HepG2 (cell line): Measurements from ENCODE around the gene MRPL9.

ENCODE experiments used
- ASH2L ChIP-seq: fragments of 300-600, 200-600 bp; sonication (generic); IDR thresholded peaks from 2 replicates; pipeline ENCODE4 v1.7.0; 2017; ENCODE audit warnings: low read depth, mild to moderate bottlenecking, moderate library complexity, mixed read lengths, low read length; ENCODE audit not compliant: insufficient read length
- MAFG ChIP-seq: sonication (generic); formaldehyde crosslinking; IDR thresholded peaks from 2 replicates; pipeline ENCODE4 v1.5.1; 2020; ENCODE audit warnings: mild to moderate bottlenecking, missing genetic modification reagents
- TCF7L2 ChIP-seq: IDR thresholded peaks from 2 replicates; pipeline ENCODE4 v1.6.1; 2011; ENCODE audit warnings: mild to moderate bottlenecking, low read depth, low read length, moderate library complexity
- ZNF207 ChIP-seq: fragments of 450-650 bp; IDR thresholded peaks from 2 replicates; pipeline ENCODE4 v1.6.1; 2016; ENCODE audit warnings: antibody characterized with exemption, borderline replicate concordance
- TF ChIP-seq, protein P1 (sequence below): sonication (generic); formaldehyde crosslinking; IDR thresholded peaks from 2 replicates; pipeline ENCODE4 v1.4.0; 2020; ENCODE audit warnings: missing genetic modification reagents, low read depth, mild to moderate bottlenecking, borderline replicate concordance
- TF ChIP-seq, protein P2 (sequence below): conservative IDR thresholded peaks from 2 replicates; pipeline ENCODE4 v1.6.1; 2018; ENCODE audit warnings: missing genetic modification reagents
- TF ChIP-seq, protein P3 (sequence below): fragments of 450-650 bp; IDR thresholded peaks from 2 replicates; pipeline ENCODE4 v1.6.1; 2017
- TF ChIP-seq, protein P4 (sequence below): sonication (generic); formaldehyde crosslinking; IDR thresholded peaks from 2 replicates; pipeline ENCODE4 v1.4.0; 2020; ENCODE audit warnings: missing genetic modification reagents
- TF ChIP-seq, protein P5 (sequence below): sonication (generic); formaldehyde crosslinking; IDR thresholded peaks from 2 replicates; pipeline ENCODE4 v1.8.0; 2022; ENCODE audit warnings: mild to moderate bottlenecking, missing genetic modification reagents

DNA sequence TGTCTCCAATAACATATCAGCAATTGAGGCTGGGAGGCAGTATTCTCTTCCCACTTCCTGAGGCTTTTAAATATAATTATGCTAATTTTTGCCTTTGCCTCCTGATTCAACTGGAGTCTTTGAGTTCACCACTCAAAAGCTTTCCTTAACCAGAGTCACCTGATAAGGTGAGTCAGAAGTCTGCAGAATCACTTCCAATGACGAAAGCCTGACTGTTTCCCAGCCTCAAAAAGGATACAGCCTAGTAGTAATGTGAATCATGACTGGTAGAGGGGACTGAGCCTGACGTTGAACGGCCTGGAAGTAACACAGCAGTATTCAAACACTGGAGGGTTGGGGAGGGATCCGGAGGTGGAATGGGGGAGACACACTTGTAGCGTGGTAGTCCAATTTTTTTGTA is 10.4 kb upstream of the MRPL9 start:
- TF ChIP-seq, protein P1, sequence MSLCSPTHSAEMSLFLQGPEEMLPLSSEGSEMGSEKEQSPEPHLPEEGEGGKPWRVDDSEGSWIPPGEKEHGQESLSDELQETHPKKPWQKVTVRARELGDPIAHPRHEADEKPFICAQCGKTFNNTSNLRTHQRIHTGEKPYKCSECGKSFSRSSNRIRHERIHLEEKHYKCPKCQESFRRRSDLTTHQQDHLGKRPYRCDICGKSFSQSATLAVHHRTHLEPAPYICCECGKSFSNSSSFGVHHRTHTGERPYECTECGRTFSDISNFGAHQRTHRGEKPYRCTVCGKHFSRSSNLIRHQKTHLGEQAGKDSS: no peak
- TF ChIP-seq, protein P2, sequence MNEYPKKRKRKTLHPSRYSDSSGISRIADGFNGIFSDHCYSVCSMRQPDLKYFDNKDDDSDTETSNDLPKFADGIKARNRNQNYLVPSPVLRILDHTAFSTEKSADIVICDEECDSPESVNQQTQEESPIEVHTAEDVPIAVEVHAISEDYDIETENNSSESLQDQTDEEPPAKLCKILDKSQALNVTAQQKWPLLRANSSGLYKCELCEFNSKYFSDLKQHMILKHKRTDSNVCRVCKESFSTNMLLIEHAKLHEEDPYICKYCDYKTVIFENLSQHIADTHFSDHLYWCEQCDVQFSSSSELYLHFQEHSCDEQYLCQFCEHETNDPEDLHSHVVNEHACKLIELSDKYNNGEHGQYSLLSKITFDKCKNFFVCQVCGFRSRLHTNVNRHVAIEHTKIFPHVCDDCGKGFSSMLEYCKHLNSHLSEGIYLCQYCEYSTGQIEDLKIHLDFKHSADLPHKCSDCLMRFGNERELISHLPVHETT (CRISPR knock-in tag): no peak
- TF ChIP-seq, protein P3, sequence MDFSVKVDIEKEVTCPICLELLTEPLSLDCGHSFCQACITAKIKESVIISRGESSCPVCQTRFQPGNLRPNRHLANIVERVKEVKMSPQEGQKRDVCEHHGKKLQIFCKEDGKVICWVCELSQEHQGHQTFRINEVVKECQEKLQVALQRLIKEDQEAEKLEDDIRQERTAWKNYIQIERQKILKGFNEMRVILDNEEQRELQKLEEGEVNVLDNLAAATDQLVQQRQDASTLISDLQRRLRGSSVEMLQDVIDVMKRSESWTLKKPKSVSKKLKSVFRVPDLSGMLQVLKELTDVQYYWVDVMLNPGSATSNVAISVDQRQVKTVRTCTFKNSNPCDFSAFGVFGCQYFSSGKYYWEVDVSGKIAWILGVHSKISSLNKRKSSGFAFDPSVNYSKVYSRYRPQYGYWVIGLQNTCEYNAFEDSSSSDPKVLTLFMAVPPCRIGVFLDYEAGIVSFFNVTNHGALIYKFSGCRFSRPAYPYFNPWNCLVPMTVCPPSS: no peak
- TF ChIP-seq, protein P4, sequence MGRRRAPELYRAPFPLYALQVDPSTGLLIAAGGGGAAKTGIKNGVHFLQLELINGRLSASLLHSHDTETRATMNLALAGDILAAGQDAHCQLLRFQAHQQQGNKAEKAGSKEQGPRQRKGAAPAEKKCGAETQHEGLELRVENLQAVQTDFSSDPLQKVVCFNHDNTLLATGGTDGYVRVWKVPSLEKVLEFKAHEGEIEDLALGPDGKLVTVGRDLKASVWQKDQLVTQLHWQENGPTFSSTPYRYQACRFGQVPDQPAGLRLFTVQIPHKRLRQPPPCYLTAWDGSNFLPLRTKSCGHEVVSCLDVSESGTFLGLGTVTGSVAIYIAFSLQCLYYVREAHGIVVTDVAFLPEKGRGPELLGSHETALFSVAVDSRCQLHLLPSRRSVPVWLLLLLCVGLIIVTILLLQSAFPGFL (CRISPR knock-in tag): no peak
- TF ChIP-seq, protein P5, sequence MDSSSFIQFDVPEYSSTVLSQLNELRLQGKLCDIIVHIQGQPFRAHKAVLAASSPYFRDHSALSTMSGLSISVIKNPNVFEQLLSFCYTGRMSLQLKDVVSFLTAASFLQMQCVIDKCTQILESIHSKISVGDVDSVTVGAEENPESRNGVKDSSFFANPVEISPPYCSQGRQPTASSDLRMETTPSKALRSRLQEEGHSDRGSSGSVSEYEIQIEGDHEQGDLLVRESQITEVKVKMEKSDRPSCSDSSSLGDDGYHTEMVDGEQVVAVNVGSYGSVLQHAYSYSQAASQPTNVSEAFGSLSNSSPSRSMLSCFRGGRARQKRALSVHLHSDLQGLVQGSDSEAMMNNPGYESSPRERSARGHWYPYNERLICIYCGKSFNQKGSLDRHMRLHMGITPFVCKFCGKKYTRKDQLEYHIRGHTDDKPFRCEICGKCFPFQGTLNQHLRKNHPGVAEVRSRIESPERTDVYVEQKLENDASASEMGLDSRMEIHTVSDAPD (CRISPR knock-in tag): no peak
- no peak for TF ChIP-seq MAFG (CRISPR knock-in tag)
- TF ChIP-seq ZNF207: no peak
- no peak for TF ChIP-seq TCF7L2
- TF ChIP-seq ASH2L: no peak
